PFSK-1 (cell line): Measurements from ENCODE around the gene TMEM242.

Experiments used
- FOXP2 ChIP-seq: optimal IDR thresholded peaks from 2 replicates; pipeline ENCODE3; 2011; ENCODE audit warnings: borderline replicate concordance, control low read depth, inconsistent platforms; ENCODE audit not compliant: insufficient read depth; ENCODE audit errors: extremely low read length, extremely low read depth
- POLR2AphosphoS5 ChIP-seq: IDR thresholded peaks from 2 replicates; pipeline ENCODE4 v1.6.1; 2012; ENCODE audit warnings: low read depth, mild to moderate bottlenecking, control low read depth, low read length, moderate library complexity
- SIN3A ChIP-seq: IDR thresholded peaks from 2 replicates; pipeline ENCODE4 v1.6.1; 2012; ENCODE audit warnings: mild to moderate bottlenecking, low read length, moderate library complexity, borderline replicate concordance; ENCODE audit not compliant: insufficient read depth
- TAF1 ChIP-seq: IDR thresholded peaks from 2 replicates; pipeline ENCODE4 v1.6.1; 2012; ENCODE audit warnings: low read length, control low read depth, borderline replicate concordance; ENCODE audit not compliant: insufficient read depth
- TF ChIP-seq, protein P1 (sequence below), 2 experiments: IDR thresholded peaks; 2 replicates each; pipeline versions ENCODE4 v1.6.1 to v1.8.0; 2011 to 2012; ENCODE audit warnings: low read depth in 2 of 2, low read length in 2 of 2, control low read depth in 1 of 2, inconsistent platforms in 1 of 2, mild to moderate bottlenecking in 1 of 2, moderate library complexity in 1 of 2; ENCODE audit not compliant: insufficient read depth in 1 of 2

DNA sequence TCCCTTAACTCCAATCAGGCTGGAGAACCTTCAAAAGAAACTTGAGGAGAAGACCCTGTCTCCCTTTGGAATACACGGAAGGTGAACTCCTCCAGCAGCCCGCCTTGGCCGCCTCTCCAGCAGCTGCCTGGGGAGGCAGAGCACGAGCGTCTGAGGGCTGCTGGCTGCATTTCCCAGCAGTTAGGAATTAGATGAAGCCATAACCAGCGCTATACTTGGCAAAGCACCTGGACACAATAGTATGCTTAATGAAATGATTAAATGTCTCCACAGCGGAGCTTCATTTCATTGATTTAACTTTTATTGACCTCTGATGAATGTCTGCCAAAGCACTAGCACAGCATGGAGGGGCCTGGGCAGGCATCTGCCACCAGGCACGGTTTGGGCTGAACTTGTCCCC lies 73.5 kb downstream of the TMEM242 start:
- no peak for TF ChIP-seq POLR2AphosphoS5
- TF ChIP-seq TAF1 = no peak
- TF ChIP-seq, protein P1, sequence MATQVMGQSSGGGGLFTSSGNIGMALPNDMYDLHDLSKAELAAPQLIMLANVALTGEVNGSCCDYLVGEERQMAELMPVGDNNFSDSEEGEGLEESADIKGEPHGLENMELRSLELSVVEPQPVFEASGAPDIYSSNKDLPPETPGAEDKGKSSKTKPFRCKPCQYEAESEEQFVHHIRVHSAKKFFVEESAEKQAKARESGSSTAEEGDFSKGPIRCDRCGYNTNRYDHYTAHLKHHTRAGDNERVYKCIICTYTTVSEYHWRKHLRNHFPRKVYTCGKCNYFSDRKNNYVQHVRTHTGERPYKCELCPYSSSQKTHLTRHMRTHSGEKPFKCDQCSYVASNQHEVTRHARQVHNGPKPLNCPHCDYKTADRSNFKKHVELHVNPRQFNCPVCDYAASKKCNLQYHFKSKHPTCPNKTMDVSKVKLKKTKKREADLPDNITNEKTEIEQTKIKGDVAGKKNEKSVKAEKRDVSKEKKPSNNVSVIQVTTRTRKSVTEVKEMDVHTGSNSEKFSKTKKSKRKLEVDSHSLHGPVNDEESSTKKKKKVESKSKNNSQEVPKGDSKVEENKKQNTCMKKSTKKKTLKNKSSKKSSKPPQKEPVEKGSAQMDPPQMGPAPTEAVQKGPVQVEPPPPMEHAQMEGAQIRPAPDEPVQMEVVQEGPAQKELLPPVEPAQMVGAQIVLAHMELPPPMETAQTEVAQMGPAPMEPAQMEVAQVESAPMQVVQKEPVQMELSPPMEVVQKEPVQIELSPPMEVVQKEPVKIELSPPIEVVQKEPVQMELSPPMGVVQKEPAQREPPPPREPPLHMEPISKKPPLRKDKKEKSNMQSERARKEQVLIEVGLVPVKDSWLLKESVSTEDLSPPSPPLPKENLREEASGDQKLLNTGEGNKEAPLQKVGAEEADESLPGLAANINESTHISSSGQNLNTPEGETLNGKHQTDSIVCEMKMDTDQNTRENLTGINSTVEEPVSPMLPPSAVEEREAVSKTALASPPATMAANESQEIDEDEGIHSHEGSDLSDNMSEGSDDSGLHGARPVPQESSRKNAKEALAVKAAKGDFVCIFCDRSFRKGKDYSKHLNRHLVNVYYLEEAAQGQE (IDR thresholded peaks at IDR 0.05; ENCODE audit: insufficient read depth in 1 of 2, low read depth in 2 of 2, low read length in 2 of 2) = no peak
- TF ChIP-seq SIN3A = no peak
- no peak for TF ChIP-seq FOXP2
